Measurements from ENCODE around the gene DNMT3B. TPM values are rescaled to one million over a fixed set of nuclear protein-coding genes. Genes with fewer than 3 reads are reported as not detected.

Gene DNMT3B
- total and polyA plus RNA-seq, 7 experiments from 2014 or later, result 0.32 to 2.5 (median 0.66) TPM

GRCh38 chr20:32737371-32738223 is 24.6 kb upstream of the DNMT3B start:
- peak in 8 of 9 donors; percentile 33 to 78 (median 64) for DNase-seq
- ATAC-seq, result peak; percentile 88

GRCh38 chr20:32741151-32741550 is 21.0 kb upstream of the DNMT3B start:
- Histone ChIP-seq H3K4me3 (ENCODE audit: low read length) (no peak overlapping the region), H3K4me1 (ENCODE audit: control insufficient read depth in 2 of 2, insufficient read depth in 2 of 2, low read length in 2 of 2) (peaks cover 32 to 34% of the 10 kb centered on the region in 2 donors), H3K9me3 (ENCODE audit: control insufficient read depth in 2 of 3, low read length in 3 of 3) (no peaks in the 10 kb centered on the region), H3K27ac (ENCODE audit: low read depth, low read length) (peak overlapping the region; percentile 86), H3K36me3 (ENCODE audit: control insufficient read depth in 2 of 3, insufficient read depth in 3 of 3, low read length in 3 of 3) (no peaks in the 10 kb centered on the region), H3K27me3 (ENCODE audit: control insufficient read depth in 2 of 2, insufficient read depth in 2 of 2, low read length in 2 of 2) (no peaks in the 10 kb centered on the region)
- CTCF ChIA-PET, result interaction anchor here (0.7 kb wide), 1 partner anchor 982 kb away, joined by 6 read pairs; no protein-coding TSS in a partner anchor
- DNase-seq, result no peak
- intact Hi-C loops (cut with micrococcal nuclease), result loop anchor here (5.0 kb wide), 3 partner anchors 36 to 204 kb away; no protein-coding TSS in a partner anchor
- no peak for ATAC-seq
- POLR2A ChIA-PET, result no interaction called here
- H3K36me3 Mint-ChIP-seq, result peaks cover 0 to 10% (median 0%) of the 10 kb centered on the region in 5 donors
- peak overlapping the region in 7 of 9 donors; percentile 29 to 98 (median 94) for H3K27ac Mint-ChIP-seq
- no peaks in the 10 kb centered on the region for H3K9me3 Mint-ChIP-seq
- H3K27me3 Mint-ChIP-seq, result no peaks in the 10 kb centered on the region
- H3K4me3 Mint-ChIP-seq, result peak overlapping the region in 4 of 10 donors; percentile 19 to 100 (median 86)
- H3K4me1 Mint-ChIP-seq, result peaks cover 8 to 63% (median 55%) of the 10 kb centered on the region in 7 donors

More at GRCh38 chr20:32737371-32738223, 24.6 kb upstream of the DNMT3B start:
- peaks cover 0 to 16% (median 0%) of the 10 kb centered on the region in 5 donors for H3K36me3 Mint-ChIP-seq
- Histone ChIP-seq H3K4me3 (ENCODE audit: low read length) (peak overlapping the region; percentile 47), H3K36me3 (ENCODE audit: control insufficient read depth in 2 of 3, insufficient read depth in 3 of 3, low read length in 3 of 3) (no peaks in the 10 kb centered on the region), H3K27me3 (ENCODE audit: control insufficient read depth in 2 of 2, insufficient read depth in 2 of 2, low read length in 2 of 2) (no peaks in the 10 kb centered on the region), H3K9me3 (ENCODE audit: control insufficient read depth in 2 of 3, low read length in 3 of 3) (no peaks in the 10 kb centered on the region), H3K4me1 (ENCODE audit: control insufficient read depth in 2 of 2, insufficient read depth in 2 of 2, low read length in 2 of 2) (peaks cover 36 to 37% of the 10 kb centered on the region in 2 donors), H3K27ac (ENCODE audit: low read depth, low read length) (peak overlapping the region; percentile 75)
- ChIA-PET CTCF (interaction anchor here (0.9 to 2.8 kb wide), 4 partner anchors 25 to 43 kb away, joined by 3 to 10 read pairs (median 4); partner anchors contain the start of gene DNMT3B), POLR2A (interaction anchor here (0.6 to 2.1 kb wide), 6 partner anchors 34 to 830 kb away, joined by 3 to 7 read pairs (median 4); partner anchors contain the start of gene MAPRE1)
- H3K27me3 Mint-ChIP-seq, result no peaks in the 10 kb centered on the region
- H3K4me3 Mint-ChIP-seq, result peak overlapping the region; percentile 50 to 78 (median 62)
- no peaks in the 10 kb centered on the region for H3K9me3 Mint-ChIP-seq
- peaks cover 13 to 65% (median 52%) of the 10 kb centered on the region in 7 donors for H3K4me1 Mint-ChIP-seq
- H3K27ac Mint-ChIP-seq, result peak overlapping the region; percentile 82 to 95 (median 91)
- intact Hi-C loops (cut with micrococcal nuclease), result loop anchor here (2.0 to 10.0 kb wide), 2 partner anchors 63 to 533 kb away; partner anchors contain the start of genes PLAGL2 (in 1 of the 2) and POFUT1 (in 1 of the 2)

GRCh38 chr20:32742322-32743236 is 19.6 kb upstream of the DNMT3B start:
- no peaks in the 10 kb centered on the region for H3K36me3 ChIP-seq (ENCODE audit: control insufficient read depth in 2 of 3, insufficient read depth in 3 of 3, low read length in 3 of 3)
- H3K27ac Mint-ChIP-seq, result peak overlapping the region; percentile 87 to 98 (median 97)
- H3K27me3 ChIP-seq (ENCODE audit: control insufficient read depth in 2 of 2, insufficient read depth in 2 of 2, low read length in 2 of 2), result no peaks in the 10 kb centered on the region
- ChIA-PET CTCF (interaction anchor here (1.0 kb wide), 1 partner anchor 36 kb away, joined by 3 read pairs; no protein-coding TSS in a partner anchor), POLR2A (interaction anchor here (0.6 to 2.1 kb wide), 14 partner anchors 13 to 576 kb away, joined by 3 to 16 read pairs (median 4); partner anchors contain the start of genes DNMT3B and MAPRE1)
- peak; percentile 10 for ATAC-seq
- H3K36me3 Mint-ChIP-seq, result peaks cover 0 to 8% (median 0%) of the 10 kb centered on the region in 5 donors
- H3K27me3 Mint-ChIP-seq, result no peaks in the 10 kb centered on the region
- H3K4me1 ChIP-seq (ENCODE audit: control insufficient read depth in 2 of 2, insufficient read depth in 2 of 2, low read length in 2 of 2), result peaks cover 26 to 27% of the 10 kb centered on the region in 2 donors
- no peaks in the 10 kb centered on the region for H3K9me3 ChIP-seq (ENCODE audit: control insufficient read depth in 2 of 3, low read length in 3 of 3)
- intact Hi-C loops (cut with micrococcal nuclease), result loop anchor here (1.0 to 5.0 kb wide), 5 partner anchors 20 to 205 kb away; partner anchors contain the start of gene DNMT3B (in 2 of the 2)
- DNase-seq, result peak in 7 of 9 donors; percentile 8 to 40 (median 22)
- H3K4me1 Mint-ChIP-seq, result peaks cover 6 to 53% (median 43%) of the 10 kb centered on the region in 7 donors
- H3K4me3 Mint-ChIP-seq, result peak overlapping the region; percentile 90 to 100 (median 95)
- peak overlapping the region; percentile 86 for H3K27ac ChIP-seq (ENCODE audit: low read depth, low read length)
- no peaks in the 10 kb centered on the region for H3K9me3 Mint-ChIP-seq
- peak overlapping the region; percentile 96 for H3K4me3 ChIP-seq (ENCODE audit: low read length)

GRCh38 chr20:32743237-32744112 is 18.7 kb upstream of the DNMT3B start, which contains the start of gene COMMD7:
Gene COMMD7, minus strand, starts transcription at chr20:32743467. Its CDS starts 76 bp downstream, at chr20:32743391.
- H3K4me3 ChIP-seq (ENCODE audit: low read length), result peak within 1 kb of the TSS; percentile 96
- Mint-ChIP-seq H3K27ac (peak within 1 kb of the TSS; percentile 93 to 98 (median 97)), H3K36me3 (peaks cover 0 to 7% (median 0%) of the 10 kb centered on the region in 5 donors), H3K4me3 (peak within 1 kb of the TSS; percentile 93 to 100 (median 96)), H3K4me1 (peaks cover 6 to 52% (median 35%) of the 10 kb centered on the region in 7 donors), H3K9me3 (no peaks in the 10 kb centered on the region), H3K27me3 (no peaks in the 10 kb centered on the region)
- H3K27me3 ChIP-seq (ENCODE audit: control insufficient read depth in 2 of 2, insufficient read depth in 2 of 2, low read length in 2 of 2), result no peaks in the 10 kb centered on the region
- H3K4me1 ChIP-seq (ENCODE audit: control insufficient read depth in 2 of 2, insufficient read depth in 2 of 2, low read length in 2 of 2), result peaks cover 18% of the 10 kb centered on the region in 2 donors
- CTCF ChIA-PET, result interaction anchor here (0.8 kb wide), 1 partner anchor 35 kb away, joined by 4 read pairs; no protein-coding TSS in a partner anchor
- peak within 1 kb of the TSS; percentile 86 for H3K27ac ChIP-seq (ENCODE audit: low read depth, low read length)
- ATAC-seq (peak; percentile 83), DNase-seq (peak; percentile 48 to 72 (median 63))
- no peaks in the 10 kb centered on the region for H3K36me3 ChIP-seq (ENCODE audit: control insufficient read depth in 2 of 3, insufficient read depth in 3 of 3, low read length in 3 of 3)
- POLR2A ChIA-PET, result interaction anchor here (0.9 to 2.1 kb wide), 8 partner anchors 12 to 77 kb away, joined by 3 to 16 read pairs (median 4); partner anchors contain the start of genes DNMT3B and MAPRE1
- intact Hi-C loops (cut with micrococcal nuclease), result loop anchor here (1.0 to 5.0 kb wide), 5 partner anchors 19 to 206 kb away; partner anchors contain the start of gene DNMT3B (in 2 of the 2)
- no peaks in the 10 kb centered on the region for H3K9me3 ChIP-seq (ENCODE audit: control insufficient read depth in 2 of 3, low read length in 3 of 3)

GRCh38 chr20:32749914-32750637 is 12.1 kb upstream of the DNMT3B start:
- CTCF ChIA-PET, result no interaction called here
- H3K27ac ChIP-seq (ENCODE audit: low read depth, low read length), result no peak overlapping the region
- no peaks in the 10 kb centered on the region for H3K9me3 ChIP-seq (ENCODE audit: control insufficient read depth in 2 of 3, low read length in 3 of 3)
- Mint-ChIP-seq H3K27me3 (peaks cover 0 to 3% (median 0%) of the 10 kb centered on the region in 5 donors), H3K36me3 (no peaks in the 10 kb centered on the region), H3K4me1 (peaks cover 0 to 6% (median 0%) of the 10 kb centered on the region in 7 donors), H3K4me3 (no peak overlapping the region), H3K9me3 (no peaks in the 10 kb centered on the region), H3K27ac (no peak overlapping the region)
- DNase-seq (no peak), ATAC-seq (no peak)
- no peaks in the 10 kb centered on the region for H3K4me1 ChIP-seq (ENCODE audit: control insufficient read depth in 2 of 2, insufficient read depth in 2 of 2, low read length in 2 of 2)
- no peaks in the 10 kb centered on the region for H3K27me3 ChIP-seq (ENCODE audit: control insufficient read depth in 2 of 2, insufficient read depth in 2 of 2, low read length in 2 of 2)
- no peaks in the 10 kb centered on the region for H3K36me3 ChIP-seq (ENCODE audit: control insufficient read depth in 2 of 3, insufficient read depth in 3 of 3, low read length in 3 of 3)
- no peak overlapping the region for H3K4me3 ChIP-seq (ENCODE audit: low read length)
- POLR2A ChIA-PET, result no interaction called here
- intact Hi-C loops (cut with micrococcal nuclease), result no loop called here

Data from naive thymus-derived CD4-positive, alpha-beta T cell (primary cell).